Stomach (tissue), 4 donors: ENCODE results near the gene MTFP1.

Experiments
- CTCF ChIP-seq, 7 experiments: fragments of 450-650 bp in 4 of 7; fragments of 200-600 bp in 3 of 7; sonication (generic) in 3 of 7; IDR thresholded peaks; one replicate each; pipeline ENCODE4 v1.5.1; 2016 to 2019; ENCODE audit warnings: antibody characterized with exemption in 7 of 7, control low read depth in 2 of 7, mild to moderate bottlenecking in 1 of 7
- POLR2A ChIP-seq, 4 donors: fragments of 450-650 bp; IDR thresholded peaks; one replicate each; pipeline ENCODE4 v1.6.1; 2016; ENCODE audit warnings: antibody characterized with exemption in 4 of 4, control low read depth in 2 of 4, mild to moderate bottlenecking in 1 of 4, moderate library complexity in 1 of 4

GRCh38 chr22:30396871-30397655 lies 28.5 kb upstream of the MTFP1 start, which contains the start of gene SEC14L2:
- no peak for TF ChIP-seq CTCF (IDR thresholded peaks at IDR 0.05)
- TF ChIP-seq POLR2A (IDR thresholded peaks at IDR 0.05): no peak
